GM06990 (cell line): ENCODE measurements around the gene RBM44.
"Not testable (repeated sequence)": the region's sequence is repeated elsewhere in the genome, so short reads cannot be mapped to it uniquely, and the experiment has no call there.

Experiments used
- DNase-seq: peaks from one replicate; pipeline ENCODE4 v3.0.0-alpha.2; 2011; ENCODE audit not compliant: insufficient read length; ENCODE audit errors: extremely low read depth
- H3K27me3 ChIP-seq: replicated peaks from 2 replicates; pipeline ENCODE4 v1.6.0; 2011; ENCODE audit warnings: low read length; ENCODE audit not compliant: control insufficient read depth, insufficient read depth
- H3K36me3 ChIP-seq: 2 replicates; pipeline ENCODE4 v1.5.1; 2011; ENCODE audit warnings: low read length; ENCODE audit not compliant: control insufficient read depth, insufficient read depth
- H3K4me3 ChIP-seq: replicated peaks from 2 replicates; pipeline ENCODE4 v1.5.1; 2011; ENCODE audit warnings: low read depth, mild to moderate bottlenecking, control low read depth, low read length
- CTCF ChIP-seq: IDR thresholded peaks from 2 replicates; pipeline ENCODE4 v1.5.1; 2011; ENCODE audit warnings: low read length, control low read depth, mild to moderate bottlenecking, inconsistent platforms; ENCODE audit not compliant: insufficient read depth, poor library complexity, severe bottlenecking

RBM44 gene

GRCh38 chr2:237827421-237827987, 28.9 kb downstream of the RBM44 start:
- H3K27me3 ChIP-seq = no peaks in the 10 kb centered on the region; the same call in 1 of the 2 replicates
- no peak for TF ChIP-seq CTCF
- no peaks in the 10 kb centered on the region for H3K36me3 ChIP-seq
- H3K4me3 ChIP-seq = no peak overlapping the region
- no peak for DNase-seq

- Histone ChIP-seq H3K27me3 (no peaks in the 10 kb centered on the region; the same call in 1 of the 2 replicates), H3K36me3 (no peaks in the 10 kb centered on the region)
- TF ChIP-seq CTCF = no peak
Measured at GRCh38 chr2:237830522-237830921, 31.9 kb downstream of the RBM44 start.

GRCh38 chr2:237833546-237833945, 35.0 kb downstream of the RBM44 start:
- TF ChIP-seq CTCF = no peak
- no peaks in the 10 kb centered on the region for H3K36me3 ChIP-seq
- no peaks in the 10 kb centered on the region; the same call in 1 of the 2 replicates for H3K27me3 ChIP-seq
- no peak for DNase-seq
- H3K4me3 ChIP-seq = no peak overlapping the region

More at GRCh38 chr2:237830522-237830921, 31.9 kb downstream of the RBM44 start:
- DNase-seq = no peak
- no peak overlapping the region for H3K4me3 ChIP-seq

GRCh38 chr2:237835372-237835771, 36.8 kb downstream of the RBM44 start:
- H3K27me3 ChIP-seq = no peaks in the 10 kb centered on the region; the same call in 1 of the 2 replicates
- no peaks in the 10 kb centered on the region for H3K36me3 ChIP-seq
- no peak overlapping the region for H3K4me3 ChIP-seq
- DNase-seq = no peak
- TF ChIP-seq CTCF = no peak

GRCh38 chr2:237841051-237841450, 42.5 kb downstream of the RBM44 start:
- DNase-seq = no peak
- no peaks in the 10 kb centered on the region for H3K36me3 ChIP-seq
- no peak overlapping the region for H3K4me3 ChIP-seq
- no peak for TF ChIP-seq CTCF
- no peaks in the 10 kb centered on the region for H3K27me3 ChIP-seq

GRCh38 chr2:237848940-237849339, 50.4 kb downstream of the RBM44 start:
- H3K27me3 ChIP-seq, DNase-seq, H3K36me3 ChIP-seq, H3K4me3 ChIP-seq: not testable (repeated sequence)
